GM23338 (cell line): ENCODE results near the gene LRRC8E. TPM values are rescaled to one million over a fixed set of nuclear protein-coding genes. Genes with fewer than 3 reads are reported as not detected.

Experiments used
- ATAC-seq: fragments of 200-7000 bp; cut with Tn5 transposase; 3 replicates; pipeline ENCODE4 v1.9.1; 2020
- DNase-seq: peaks from one replicate; pipeline ENCODE4 v3.0.0-alpha.2; 2015; ENCODE audit warnings: low spot score
- H2AFZ ChIP-seq: fragments of 200-600 bp; sonication (generic); 2 replicates; pipeline ENCODE4 v1.8.0; 2016; ENCODE audit warnings: antibody characterized with exemption, mild to moderate bottlenecking, moderate library complexity
- H3F3A ChIP-seq: fragments of 200-600 bp; sonication (generic); replicated peaks from 2 replicates; pipeline ENCODE4 v1.8.0; 2017; ENCODE audit warnings: antibody characterized with exemption, mixed run types, low read depth
- H3K27ac ChIP-seq: fragments of 200-600 bp; sonication (generic); 2 replicates; pipeline ENCODE4 v1.6.1; 2016; ENCODE audit warnings: low read depth
- H3K27me3 ChIP-seq: fragments of 200-600 bp; sonication (generic); 2 replicates; pipeline ENCODE4 v1.8.0; 2016; ENCODE audit warnings: mild to moderate bottlenecking, mixed run types, moderate library complexity; ENCODE audit not compliant: insufficient read depth
- H3K36me3 ChIP-seq: fragments of 200-600 bp; sonication (generic); 2 replicates; pipeline ENCODE4 v1.8.0; 2016; ENCODE audit warnings: mild to moderate bottlenecking; ENCODE audit not compliant: insufficient read depth
- H3K4me1 ChIP-seq: fragments of 200-600 bp; sonication (generic); 2 replicates; pipeline ENCODE4 v1.8.0; 2016; ENCODE audit warnings: mild to moderate bottlenecking, moderate library complexity; ENCODE audit not compliant: insufficient read depth
- H3K4me2 ChIP-seq: fragments of 200-600 bp; sonication (generic); 2 replicates; pipeline ENCODE4 v1.7.1; 2017; ENCODE audit warnings: mixed run types
- H3K4me3 ChIP-seq: fragments of 200-600 bp; sonication (generic); 2 replicates; pipeline ENCODE4 v1.6.1; 2016; ENCODE audit warnings: mixed run types
- H3K79me2 ChIP-seq: fragments of 200-600 bp; sonication (generic); replicated peaks from 2 replicates; pipeline ENCODE4 v1.8.0; 2017; ENCODE audit warnings: mild to moderate bottlenecking; ENCODE audit not compliant: insufficient read depth
- H3K9me2 ChIP-seq: fragments of 200-600 bp; sonication (generic); 2 replicates; pipeline ENCODE4 v1.8.0; 2017; ENCODE audit not compliant: insufficient read depth
- H4K20me1 ChIP-seq: fragments of 200-600 bp; sonication (generic); replicated peaks from 2 replicates; pipeline ENCODE4 v1.8.0; 2017; ENCODE audit warnings: mild to moderate bottlenecking; ENCODE audit not compliant: insufficient read depth
- H3K27ac Mint-ChIP-seq: 2 replicates; pipeline ENCODE4 v1.8.0; 2020; ENCODE audit warnings: inconsistent platforms, mild to moderate bottlenecking, moderate library complexity, mixed read lengths
- H3K27me3 Mint-ChIP-seq: 3 replicates; pipeline ENCODE4 v1.8.0; 2022; ENCODE audit warnings: low read depth, mild to moderate bottlenecking, moderate library complexity, mixed read lengths, inconsistent platforms; ENCODE audit not compliant: insufficient read depth, poor library complexity
- H3K36me3 Mint-ChIP-seq: 3 replicates; pipeline ENCODE4 v1.8.0; 2021; ENCODE audit warnings: low read depth, mild to moderate bottlenecking, inconsistent platforms, moderate library complexity, mixed read lengths
- H3K4me1 Mint-ChIP-seq: 3 replicates; pipeline ENCODE4 v1.8.0; 2020; ENCODE audit warnings: mild to moderate bottlenecking, inconsistent platforms, mixed read lengths
- H3K4me3 Mint-ChIP-seq: 3 replicates; pipeline ENCODE4 v1.8.0; 2021; ENCODE audit warnings: moderate library complexity, mild to moderate bottlenecking, inconsistent platforms, mixed read lengths
- H3K9me3 Mint-ChIP-seq: 3 replicates; pipeline ENCODE4 v1.8.0; 2020; ENCODE audit warnings: moderate library complexity, mild to moderate bottlenecking, inconsistent platforms, mixed read lengths
- CREB1 ChIP-seq: fragments of 250-450 bp; sonication (Bioruptor Pico); IDR thresholded peaks from 2 replicates; pipeline ENCODE4 v1.5.0; 2020; ENCODE audit warnings: low read depth, mild to moderate bottlenecking, moderate library complexity
- CTCF ChIP-seq, 2 experiments: fragments of 200-600 bp in 1 of 2; sonication (generic) in 1 of 2; conservative IDR thresholded peaks; 2 replicates each; pipeline versions ENCODE4 v1.5.1 to v1.6.1; 2016 to 2017; ENCODE audit warnings: antibody characterized with exemption in 2 of 2, low read depth in 2 of 2, mild to moderate bottlenecking in 2 of 2, moderate library complexity in 1 of 2
- ETS1 ChIP-seq: IDR thresholded peaks from 2 replicates; pipeline ENCODE4 v1.6.1; 2016; ENCODE audit warnings: antibody characterized with exemption
- EZH2 ChIP-seq: fragments of 200-600 bp; sonication (generic); IDR thresholded peaks from one replicate; pipeline ENCODE4 v1.8.0; 2017; ENCODE audit warnings: antibody characterized with exemption, mild to moderate bottlenecking, low read depth; ENCODE audit not compliant: unreplicated experiment
- EZH2phosphoT487 ChIP-seq: fragments of 200-600 bp; sonication (generic); IDR thresholded peaks from one replicate; pipeline ENCODE4 v1.8.1; 2018; ENCODE audit warnings: antibody characterized with exemption; ENCODE audit not compliant: unreplicated experiment
- JUNB ChIP-seq: IDR thresholded peaks from one replicate; pipeline ENCODE4 v1.6.1; 2016; ENCODE audit warnings: antibody characterized with exemption; ENCODE audit not compliant: unreplicated experiment
- NANOG ChIP-seq: IDR thresholded peaks from 2 replicates; pipeline ENCODE4 v1.6.1; 2016; ENCODE audit warnings: antibody characterized with exemption, borderline replicate concordance
- POLR2AphosphoS5 ChIP-seq: IDR thresholded peaks from 2 replicates; pipeline ENCODE4 v1.6.1; 2016; ENCODE audit warnings: antibody characterized with exemption, low read depth
- REST ChIP-seq: IDR thresholded peaks from one replicate; pipeline ENCODE4 v1.6.1; 2018; ENCODE audit warnings: antibody characterized with exemption; ENCODE audit not compliant: unreplicated experiment
- STAT1 ChIP-seq: IDR thresholded peaks from one replicate; pipeline ENCODE4 v1.6.1; 2016; ENCODE audit warnings: antibody characterized with exemption; ENCODE audit not compliant: unreplicated experiment
- ZNF114 ChIP-seq: fragments of 250-450 bp; sonication (Bioruptor Pico); IDR thresholded peaks from 2 replicates; pipeline ENCODE4 v1.5.0; 2020; ENCODE audit warnings: mild to moderate bottlenecking, moderate library complexity
- ZNF331 ChIP-seq: fragments of 250-450 bp; sonication (Bioruptor Pico); IDR thresholded peaks from 2 replicates; pipeline ENCODE4 v1.5.0; 2020; ENCODE audit warnings: low read depth, mild to moderate bottlenecking, moderate library complexity
- ZNF462 ChIP-seq: fragments of 250-450 bp; sonication (Bioruptor Pico); IDR thresholded peaks from 2 replicates; pipeline ENCODE4 v1.5.0; 2020; ENCODE audit warnings: mild to moderate bottlenecking, moderate library complexity
- polyA plus RNA-seq: library from polyadenylated mRNA; unstranded; fragments of >200 nt; fragmentation: Nextera tagmentation; extraction: Ambion mirVana; gene quantifications from 2 replicates; pipeline ENCODE4 v1.2.1, GENCODE V29; 2016
- total RNA-seq: library from RNA; depleted of rRNA; stranded (reverse); fragments of >200 nt; shearing (Covaris generic); gene quantifications from 2 replicates; pipeline ENCODE4 v1.2.3, GENCODE V29; 2014

Gene LRRC8E
- total and polyA plus RNA-seq, 2 experiments from 2014 or later = 0.29 to 4.8 TPM

- H3F3A ChIP-seq = peaks cover 8% of the 10 kb centered on the region; the same call in 1 of the 2 replicates
- H3K27me3 Mint-ChIP-seq = peaks cover 26% of the 10 kb centered on the region
- H3K4me3 Mint-ChIP-seq = no peak overlapping the region
- no peaks in the 10 kb centered on the region for H3K27me3 ChIP-seq
- no peak overlapping the region for H3K4me3 ChIP-seq
- TF ChIP-seq STAT1 = no peak
- no peak for TF ChIP-seq EZH2
- no peak for TF ChIP-seq ZNF462 (CRISPR knock-in tag)
- TF ChIP-seq POLR2AphosphoS5 = no peak
- TF ChIP-seq CREB1 (CRISPR knock-in tag) = no peak
- no peak for TF ChIP-seq EZH2phosphoT487
- TF ChIP-seq ZNF114 (CRISPR knock-in tag) = no peak
- no peak for TF ChIP-seq NANOG
- no peak for TF ChIP-seq JUNB
- TF ChIP-seq CTCF (conservative IDR thresholded peaks at IDR 0.05; ENCODE audit: low read depth in 2 of 2) = no peak
- no peak for TF ChIP-seq ETS1
- no peak for TF ChIP-seq REST
- TF ChIP-seq ZNF331 (CRISPR knock-in tag) = no peak
- H3K27ac ChIP-seq = no peak overlapping the region
- H3K4me1 ChIP-seq = peaks cover 8% of the 10 kb centered on the region
- DNase-seq (no peak), ATAC-seq (no peak)
- peaks cover 14% of the 10 kb centered on the region for H3K4me1 Mint-ChIP-seq
- H3K4me2 ChIP-seq = no peak overlapping the region
- peaks cover 32% of the 10 kb centered on the region for H3K79me2 ChIP-seq
- H3K9me2 ChIP-seq = no peaks in the 10 kb centered on the region
- H3K9me3 Mint-ChIP-seq = peaks cover 6% of the 10 kb centered on the region; the same call in 1 of the 3 replicates
- peaks cover 20% of the 10 kb centered on the region for H3K36me3 Mint-ChIP-seq
- H2AFZ ChIP-seq = no peak overlapping the region
- no peaks in the 10 kb centered on the region; the same call in 1 of the 2 replicates for H3K36me3 ChIP-seq
- H4K20me1 ChIP-seq = no peaks in the 10 kb centered on the region; the same call in 1 of the 2 replicates
- H3K27ac Mint-ChIP-seq = no peak overlapping the region
Measured at GRCh38 chr19:7907544-7907943, 19.2 kb downstream of the LRRC8E start.
